ENCODE measurements around the gene DSG4.
"Not testable (repeated sequence)": the region's sequence is repeated elsewhere in the genome, so short reads cannot be mapped to it uniquely, and the experiment has no call there.

DSG4 gene, protein sequence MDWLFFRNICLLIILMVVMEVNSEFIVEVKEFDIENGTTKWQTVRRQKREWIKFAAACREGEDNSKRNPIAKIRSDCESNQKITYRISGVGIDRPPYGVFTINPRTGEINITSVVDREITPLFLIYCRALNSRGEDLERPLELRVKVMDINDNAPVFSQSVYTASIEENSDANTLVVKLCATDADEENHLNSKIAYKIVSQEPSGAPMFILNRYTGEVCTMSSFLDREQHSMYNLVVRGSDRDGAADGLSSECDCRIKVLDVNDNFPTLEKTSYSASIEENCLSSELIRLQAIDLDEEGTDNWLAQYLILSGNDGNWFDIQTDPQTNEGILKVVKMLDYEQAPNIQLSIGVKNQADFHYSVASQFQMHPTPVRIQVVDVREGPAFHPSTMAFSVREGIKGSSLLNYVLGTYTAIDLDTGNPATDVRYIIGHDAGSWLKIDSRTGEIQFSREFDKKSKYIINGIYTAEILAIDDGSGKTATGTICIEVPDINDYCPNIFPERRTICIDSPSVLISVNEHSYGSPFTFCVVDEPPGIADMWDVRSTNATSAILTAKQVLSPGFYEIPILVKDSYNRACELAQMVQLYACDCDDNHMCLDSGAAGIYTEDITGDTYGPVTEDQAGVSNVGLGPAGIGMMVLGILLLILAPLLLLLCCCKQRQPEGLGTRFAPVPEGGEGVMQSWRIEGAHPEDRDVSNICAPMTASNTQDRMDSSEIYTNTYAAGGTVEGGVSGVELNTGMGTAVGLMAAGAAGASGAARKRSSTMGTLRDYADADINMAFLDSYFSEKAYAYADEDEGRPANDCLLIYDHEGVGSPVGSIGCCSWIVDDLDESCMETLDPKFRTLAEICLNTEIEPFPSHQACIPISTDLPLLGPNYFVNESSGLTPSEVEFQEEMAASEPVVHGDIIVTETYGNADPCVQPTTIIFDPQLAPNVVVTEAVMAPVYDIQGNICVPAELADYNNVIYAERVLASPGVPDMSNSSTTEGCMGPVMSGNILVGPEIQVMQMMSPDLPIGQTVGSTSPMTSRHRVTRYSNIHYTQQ

DNA sequence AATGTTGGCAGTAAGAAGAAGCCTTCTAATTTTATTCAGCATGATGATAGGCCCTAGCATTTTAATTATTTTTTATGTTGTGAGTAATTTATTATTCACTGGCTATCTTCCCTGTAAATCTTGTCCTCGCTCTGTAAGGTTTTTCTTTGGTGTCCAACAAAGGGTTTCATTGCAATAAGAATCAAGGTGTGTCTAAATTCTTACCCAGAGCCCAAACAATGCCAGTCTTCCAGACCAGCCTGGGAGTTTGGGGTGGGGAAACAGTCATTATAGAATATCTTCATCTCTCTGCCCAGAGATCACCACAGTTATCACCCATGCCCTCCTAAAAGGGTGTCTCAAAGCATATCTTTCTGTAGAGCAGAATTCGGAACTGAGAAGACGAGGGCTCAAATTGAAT, at the start of gene DSG4:
DSG4 (plus strand) TSS at position 301 of the 400 bp plus-strand sequence. CDS start 135 bp downstream, outside the sequence.
- no peak for DNase-seq (ENCODE audit: low read depth)

DNA sequence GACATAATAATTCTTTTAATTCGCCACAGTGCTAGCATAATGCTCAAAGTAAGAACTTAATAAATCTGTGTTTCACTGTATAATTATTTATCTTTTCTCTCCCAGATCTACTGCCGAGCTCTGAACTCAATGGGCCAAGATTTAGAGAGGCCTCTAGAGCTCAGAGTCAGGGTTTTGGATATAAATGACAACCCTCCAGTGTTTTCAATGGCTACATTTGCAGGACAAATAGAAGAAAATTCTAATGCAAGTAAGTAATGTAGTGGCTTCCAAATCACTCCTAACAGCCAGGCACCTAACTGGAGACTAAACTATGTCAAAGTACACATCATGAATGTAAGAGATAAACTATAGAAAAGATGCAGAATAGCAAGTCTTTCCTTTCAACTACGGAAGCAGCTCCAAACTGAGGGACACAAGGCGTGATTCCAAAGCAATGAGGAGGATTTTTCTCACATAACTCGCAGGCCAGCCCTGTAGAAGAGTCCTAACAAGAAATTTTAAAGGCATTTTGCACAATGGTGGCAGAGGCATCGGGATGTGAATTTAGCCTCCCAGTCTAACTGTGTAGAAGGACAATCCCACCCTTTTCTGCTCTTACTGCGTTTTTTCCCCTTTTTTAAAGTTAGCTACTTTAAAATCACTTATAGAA, 46.7 kb upstream of the DSG4 start:
- DNase-seq (ENCODE audit: low read depth) = no peak

DNA sequence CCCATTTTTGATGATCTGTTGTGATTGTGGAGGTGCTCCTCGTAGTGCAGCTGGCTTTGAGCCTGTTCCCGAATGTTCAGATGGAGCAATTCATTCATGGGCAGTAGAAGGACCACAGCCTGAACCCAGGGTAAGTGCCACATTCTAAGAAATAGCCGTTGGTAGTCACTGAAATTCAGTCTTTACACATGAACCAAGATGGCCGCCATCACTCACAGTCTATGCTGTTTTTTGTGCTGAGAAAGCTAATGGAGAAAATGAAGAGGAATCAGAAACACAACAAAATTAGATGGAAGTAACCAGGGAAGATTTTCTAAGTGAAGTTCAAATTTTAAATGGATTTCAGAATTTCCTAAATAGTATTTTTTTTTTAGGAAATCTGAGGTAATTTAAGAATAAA, 33.1 kb upstream of the DSG4 start:
- DNase-seq (ENCODE audit: low read depth) = no peak

DNA sequence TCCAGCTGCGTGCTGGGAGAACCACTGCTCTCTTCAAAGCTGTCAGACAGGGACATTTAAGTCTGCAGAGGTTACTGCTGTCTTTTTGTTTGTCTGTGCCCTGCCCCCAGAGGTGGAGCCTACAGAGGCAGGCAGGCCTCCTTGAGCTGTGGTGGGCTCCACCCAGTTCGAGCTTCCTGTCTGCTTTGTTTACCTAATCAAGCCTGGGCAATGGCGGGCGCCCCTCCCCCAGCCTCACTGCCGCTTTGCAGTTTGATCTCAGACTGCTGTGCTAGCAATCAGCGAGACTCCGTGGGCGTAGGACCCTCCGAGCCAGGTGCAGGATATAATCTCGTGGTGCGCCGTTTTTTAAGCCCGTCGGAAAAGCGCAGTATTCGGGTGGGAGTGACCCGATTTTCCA, 23.2 kb upstream of the DSG4 start:
- DNase-seq (ENCODE audit: low read depth) = not testable (repeated sequence)

DNA sequence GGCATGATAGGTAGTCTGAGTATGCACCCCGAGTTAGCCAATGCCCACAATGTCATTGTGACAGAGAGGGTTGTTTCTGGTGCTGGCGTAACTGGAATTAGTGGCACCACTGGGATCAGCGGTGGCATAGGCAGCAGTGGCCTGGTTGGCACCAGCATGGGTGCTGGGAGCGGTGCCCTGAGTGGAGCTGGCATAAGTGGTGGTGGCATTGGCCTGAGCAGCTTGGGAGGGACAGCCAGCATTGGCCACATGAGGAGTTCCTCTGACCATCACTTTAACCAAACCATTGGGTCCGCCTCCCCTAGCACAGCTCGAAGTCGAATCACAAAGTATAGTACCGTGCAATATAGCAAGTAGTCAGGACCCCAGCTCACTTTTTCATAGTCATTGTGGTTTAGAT, 21.6 kb upstream of the DSG4 start:
- DNase-seq (ENCODE audit: low read depth) = no peak

DNA sequence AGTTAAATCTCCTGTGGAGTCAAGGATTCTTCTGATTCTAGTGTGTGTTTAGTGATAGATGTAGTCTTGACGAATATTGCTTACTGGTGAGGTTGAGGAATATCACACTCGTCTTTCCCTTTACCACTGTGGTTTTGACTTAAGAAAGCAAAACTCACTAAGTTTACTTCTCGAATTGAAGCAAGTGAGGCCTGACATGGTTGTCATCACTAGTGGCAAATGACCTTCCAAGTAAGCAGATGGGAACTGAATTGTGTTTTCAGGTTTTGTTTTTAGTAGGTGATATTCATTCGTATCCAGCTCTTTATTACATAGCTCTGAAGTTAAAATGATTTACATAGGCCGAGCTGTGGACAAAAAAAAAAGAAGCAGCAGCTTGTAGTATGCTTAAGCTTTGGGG, 20.6 kb upstream of the DSG4 start:
- no peak for DNase-seq (ENCODE audit: low read depth)

DNA sequence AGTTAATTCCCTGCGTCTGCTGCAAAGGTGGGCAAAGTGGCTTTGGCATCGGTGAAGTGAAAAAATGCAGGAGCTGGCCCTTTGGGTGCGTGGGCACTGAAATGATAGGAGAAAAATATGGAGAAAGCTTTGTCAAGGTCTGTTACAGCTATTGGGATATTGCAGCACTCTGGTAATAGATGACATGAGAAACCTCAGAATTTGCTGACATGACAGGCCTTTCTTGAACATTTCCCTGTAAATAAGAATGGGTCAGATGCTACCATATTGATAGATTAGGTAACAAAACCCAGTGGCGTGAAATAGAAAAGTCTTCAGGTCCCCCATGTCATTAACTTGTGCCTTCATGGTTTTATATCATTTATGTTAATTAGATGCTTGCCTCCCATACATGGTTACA, 12.4 kb upstream of the DSG4 start:
- no peak for DNase-seq (ENCODE audit: low read depth)

DNA sequence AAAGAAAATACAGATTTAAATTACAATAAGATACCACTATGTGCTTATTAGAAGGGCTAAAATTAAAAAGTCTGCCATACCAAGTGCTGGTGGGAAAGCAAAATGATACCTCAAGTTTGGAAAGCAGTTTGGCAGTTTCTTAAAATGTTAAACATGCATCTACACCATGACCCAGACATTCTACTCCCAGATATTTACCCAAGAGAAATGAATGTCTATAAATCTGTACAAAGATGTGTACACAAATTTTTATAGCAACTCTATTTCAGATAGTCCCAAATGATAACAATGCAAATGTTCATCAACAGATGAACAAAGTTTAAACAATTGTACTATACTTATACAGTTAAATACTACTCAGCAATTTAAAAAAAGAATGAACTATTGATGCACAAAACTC, 7.1 kb upstream of the DSG4 start:
- no peak for DNase-seq (ENCODE audit: low read depth)

DNA sequence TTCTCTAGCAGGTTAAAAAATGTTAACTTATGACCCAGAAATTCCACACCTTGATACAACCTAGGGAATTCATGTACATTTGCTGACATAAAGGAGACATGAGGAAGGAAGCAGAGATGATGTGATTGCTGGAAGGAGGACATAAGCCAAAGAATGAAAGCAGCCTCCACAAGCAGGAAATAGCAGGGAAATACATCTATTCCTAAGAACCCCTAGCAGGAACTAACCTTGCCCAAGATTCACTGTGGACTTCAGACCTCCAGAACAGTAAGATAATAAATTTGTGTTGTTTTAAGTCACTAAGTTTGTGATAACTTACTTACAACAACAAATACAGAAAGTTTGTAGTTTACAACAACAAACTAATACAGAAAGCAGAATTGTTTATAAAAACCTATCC, 4.6 kb upstream of the DSG4 start:
- DNase-seq (ENCODE audit: low read depth) = no peak

DNA sequence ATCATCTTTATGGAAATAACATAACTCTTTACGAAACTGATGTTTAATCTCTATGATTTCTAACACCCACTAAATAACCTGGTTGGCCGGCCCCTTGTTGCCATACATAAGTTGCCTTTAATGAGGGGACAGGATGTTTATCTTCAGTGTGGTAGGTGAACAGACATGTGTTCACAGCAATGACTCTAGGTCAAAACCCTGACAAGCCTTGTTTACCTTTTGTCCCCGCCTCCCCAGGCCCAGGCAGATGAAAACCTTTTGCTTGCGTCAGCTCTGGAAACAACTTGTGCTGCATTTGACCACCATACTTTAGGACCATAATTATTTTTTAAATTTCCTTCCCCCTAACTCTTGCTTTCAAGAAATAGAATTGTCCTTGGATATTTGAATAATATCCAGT, 2.9 kb upstream of the DSG4 start:
- DNase-seq (ENCODE audit: low read depth) = no peak

DNA sequence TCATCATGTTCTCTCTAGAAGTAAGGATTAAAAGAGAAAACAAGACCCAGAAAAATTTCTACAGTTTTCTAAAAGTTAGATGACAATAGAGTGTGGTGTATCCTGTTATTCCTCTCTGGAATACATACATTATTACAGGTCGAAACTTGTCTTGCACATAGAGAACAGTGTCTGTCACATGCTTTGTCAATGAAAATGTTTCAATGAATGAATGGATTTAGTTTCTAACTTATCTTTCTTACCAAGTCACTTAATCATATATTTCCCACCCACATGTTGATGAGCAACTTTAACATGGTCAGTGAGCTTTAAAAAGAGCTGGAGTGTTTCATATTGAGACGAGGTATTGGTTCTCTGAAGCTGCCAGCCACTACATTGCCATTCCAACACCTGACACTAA, 4.3 kb downstream of the DSG4 start:
- no peak for DNase-seq (ENCODE audit: low read depth)

DNA sequence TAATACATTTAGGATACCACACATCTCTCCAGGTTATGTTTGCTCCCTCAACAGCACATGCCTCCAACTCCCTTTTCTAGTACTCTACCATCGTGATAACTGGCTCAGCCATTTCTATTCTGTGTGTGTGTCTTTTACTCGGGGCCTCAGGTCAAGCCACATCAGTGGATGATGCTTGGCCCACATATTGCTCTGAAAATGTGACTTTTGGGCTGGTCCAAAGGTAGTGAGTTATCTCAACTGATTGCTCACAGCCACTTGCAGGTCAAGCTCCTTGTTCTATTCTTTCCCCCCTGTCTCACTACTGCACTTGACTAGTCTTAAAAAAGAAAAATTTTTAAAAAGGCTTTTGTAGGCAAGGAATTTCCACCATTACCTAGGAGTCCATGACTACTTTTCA, 5.5 kb downstream of the DSG4 start:
- DNase-seq (ENCODE audit: low read depth) = no peak

DNA sequence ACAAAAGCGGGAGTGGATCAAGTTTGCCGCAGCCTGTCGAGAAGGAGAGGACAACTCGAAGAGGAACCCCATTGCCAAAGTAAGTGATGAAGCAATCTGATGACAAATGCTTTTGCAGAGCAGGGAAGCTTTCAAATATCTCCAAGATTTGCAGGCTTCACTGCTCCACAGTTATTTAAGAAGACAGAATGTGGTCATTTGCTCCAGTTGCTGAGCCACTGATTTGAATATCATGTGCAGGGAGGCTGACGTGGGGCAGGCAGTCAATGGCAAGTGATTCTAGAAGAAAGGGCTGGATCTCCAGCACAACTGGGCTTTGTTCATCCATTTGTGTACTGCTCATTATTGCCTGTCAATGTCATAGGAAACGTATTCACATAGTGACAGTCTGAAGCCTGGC, 10.2 kb downstream of the DSG4 start:
- no peak for DNase-seq (ENCODE audit: low read depth)

DNA sequence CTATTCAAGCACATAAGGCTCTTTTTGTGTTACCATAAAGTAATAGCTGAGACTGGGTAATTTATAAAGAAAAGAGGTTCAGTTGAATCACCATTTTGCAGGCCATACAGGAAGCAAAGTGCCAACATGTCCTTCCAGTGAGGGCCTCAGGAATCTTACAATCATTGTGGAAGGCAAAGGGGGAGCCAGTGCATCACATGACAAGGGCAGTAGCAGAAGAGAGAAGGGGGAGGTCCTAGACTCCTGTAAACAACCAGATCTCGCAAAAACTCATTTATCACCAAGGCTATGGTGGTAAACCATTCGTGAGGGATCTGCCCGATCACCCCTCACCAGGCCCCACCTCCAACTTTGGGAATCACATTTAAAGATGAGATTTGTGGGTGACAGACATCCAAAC, 16.7 kb downstream of the DSG4 start:
- no peak for DNase-seq (ENCODE audit: low read depth)

DNA sequence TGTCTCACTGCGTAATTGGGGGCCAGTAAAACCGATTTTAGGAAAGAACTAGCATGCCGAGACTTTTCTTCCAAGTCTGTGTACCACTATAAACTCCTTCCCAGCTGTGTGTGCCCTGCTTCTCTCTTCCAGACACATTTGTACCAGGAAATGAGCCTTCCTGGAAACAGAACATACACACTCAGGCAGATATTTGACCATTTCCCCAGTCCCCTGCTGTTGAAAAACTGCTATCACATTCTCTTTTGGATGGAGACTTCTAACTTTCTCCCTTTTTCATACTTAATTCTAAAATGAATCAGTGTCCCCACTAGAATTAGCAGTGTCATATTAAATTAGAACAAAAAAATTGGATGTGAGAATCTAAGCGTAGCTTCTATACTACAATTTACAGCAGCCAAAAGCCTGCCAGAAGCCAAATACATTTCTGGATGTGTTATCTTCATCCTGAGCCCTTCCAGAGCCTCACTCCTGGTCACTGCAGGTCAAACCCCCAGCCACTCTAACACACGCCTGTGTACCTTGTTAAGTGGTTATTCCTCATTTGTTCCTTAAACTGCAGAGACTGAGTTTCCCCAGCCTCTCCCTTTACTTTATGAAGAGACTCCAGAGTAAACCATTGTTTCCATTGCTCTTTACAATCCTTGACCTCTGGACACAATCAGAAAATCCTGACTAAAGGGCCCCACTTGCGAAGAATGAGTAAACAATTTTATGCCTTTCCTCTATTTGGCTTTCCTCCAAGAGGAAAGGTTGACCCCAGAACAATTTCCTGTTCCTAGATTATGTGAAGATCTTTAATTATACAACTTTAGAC, 20.4 kb downstream of the DSG4 start:
- no peak for DNase-seq (ENCODE audit: low read depth)

DNA sequence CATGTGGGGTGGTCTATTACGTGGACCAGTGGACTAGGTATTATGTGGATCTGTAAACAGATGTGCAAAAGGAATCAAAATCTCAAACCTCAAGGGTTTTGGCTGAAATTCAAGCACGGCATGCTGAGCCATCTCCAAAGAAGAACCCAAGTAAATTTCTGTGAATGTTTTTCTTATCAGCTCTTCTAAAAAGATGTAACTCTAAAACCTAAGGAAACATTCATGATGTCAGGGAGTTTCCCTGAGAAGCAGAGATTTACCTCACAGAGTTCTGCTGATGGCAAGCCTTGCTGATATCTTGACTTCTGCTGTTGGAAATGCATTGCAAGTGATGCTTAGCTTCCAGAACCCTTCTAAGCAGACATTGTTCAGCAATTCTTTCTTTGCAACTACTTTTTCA, 21.6 kb downstream of the DSG4 start:
- no peak for DNase-seq (ENCODE audit: low read depth)

DNA sequence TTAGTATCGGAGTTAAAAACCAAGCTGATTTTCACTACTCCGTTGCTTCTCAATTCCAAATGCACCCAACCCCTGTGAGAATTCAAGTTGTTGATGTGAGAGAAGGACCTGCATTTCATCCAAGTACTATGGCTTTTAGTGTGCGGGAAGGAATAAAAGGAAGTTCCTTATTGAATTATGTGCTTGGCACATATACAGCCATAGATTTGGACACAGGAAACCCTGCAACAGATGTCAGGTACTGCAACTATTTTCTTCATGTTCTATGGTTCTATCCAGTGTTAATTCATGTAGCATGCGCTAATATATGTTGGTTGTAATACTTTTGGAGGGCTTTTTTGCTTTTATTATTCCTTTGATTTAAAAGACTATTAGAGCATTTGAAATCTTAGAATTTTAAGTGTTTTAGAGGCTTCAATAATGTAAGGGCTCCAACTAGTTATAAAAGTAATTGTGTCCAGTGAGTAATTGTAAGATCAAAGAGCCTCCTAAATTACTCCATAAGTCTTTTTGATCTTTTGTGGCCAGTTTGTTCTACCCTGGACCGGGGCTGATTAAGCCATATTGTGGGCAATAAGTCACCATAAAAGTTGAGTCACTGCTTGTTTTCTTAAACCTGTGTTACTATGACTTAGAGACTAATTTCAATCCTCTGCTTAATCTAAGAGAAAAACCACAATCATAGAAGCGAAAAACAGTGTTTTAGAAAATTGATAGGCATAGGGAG, 22.9 kb downstream of the DSG4 start:
- DNase-seq (ENCODE audit: low read depth) = no peak

DNA sequence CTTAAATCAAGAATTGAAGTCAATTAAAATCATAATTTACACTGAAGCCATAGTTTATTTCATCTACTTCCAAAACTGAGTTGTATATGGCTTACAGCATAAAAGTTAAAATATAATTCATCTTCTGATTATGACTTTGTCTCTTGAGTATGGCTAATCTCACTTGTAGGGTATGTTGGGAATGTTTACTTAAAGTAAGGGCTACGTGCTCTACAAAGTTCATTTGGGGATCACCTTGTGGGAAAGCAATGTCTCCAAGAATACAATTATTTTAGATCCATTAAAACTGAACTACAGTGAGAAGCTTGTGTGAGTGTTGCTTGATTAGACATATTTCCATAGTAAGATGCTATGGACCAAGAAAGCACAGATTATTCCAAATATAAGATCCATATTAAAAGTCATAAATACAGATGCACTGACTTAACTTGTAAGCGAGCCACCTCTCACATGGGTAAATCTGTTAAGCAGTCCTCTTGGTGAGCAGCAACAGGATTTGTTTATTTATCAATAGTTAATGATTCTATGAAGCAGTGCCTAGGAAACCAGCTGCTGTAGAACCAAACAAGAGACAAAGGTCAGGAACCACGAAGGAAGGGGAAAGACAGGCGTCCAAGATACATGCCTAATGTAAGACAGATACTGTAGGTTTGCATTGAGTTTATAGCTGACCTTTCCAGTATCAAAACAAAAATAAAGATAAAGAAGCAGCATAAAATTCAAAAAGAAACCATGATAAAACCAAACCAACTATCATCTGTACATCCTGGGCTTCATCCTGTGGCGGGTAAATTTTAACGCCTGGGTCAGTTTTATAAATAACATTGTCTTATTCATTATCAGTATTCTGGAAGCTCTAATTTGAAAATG, 24.8 kb downstream of the DSG4 start:
- no peak for DNase-seq (ENCODE audit: low read depth)

DNA sequence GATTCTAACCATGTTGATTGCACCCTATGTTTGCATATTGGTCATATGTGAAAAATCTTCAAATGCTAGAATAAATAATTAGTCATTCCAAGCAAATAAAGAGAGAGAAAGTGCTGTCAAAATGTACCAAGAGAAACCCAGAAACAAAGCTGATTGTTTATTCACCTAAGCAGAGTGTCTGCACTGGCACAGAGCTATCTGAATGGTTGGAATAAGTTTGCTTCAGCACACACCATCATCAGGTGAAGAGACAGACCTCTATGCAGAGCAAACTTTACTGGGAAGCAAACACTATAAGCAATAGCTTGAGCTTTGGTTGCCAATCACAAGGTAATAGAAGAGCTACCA, 25.4 kb downstream of the DSG4 start:
- no peak for DNase-seq (ENCODE audit: low read depth)

DNA sequence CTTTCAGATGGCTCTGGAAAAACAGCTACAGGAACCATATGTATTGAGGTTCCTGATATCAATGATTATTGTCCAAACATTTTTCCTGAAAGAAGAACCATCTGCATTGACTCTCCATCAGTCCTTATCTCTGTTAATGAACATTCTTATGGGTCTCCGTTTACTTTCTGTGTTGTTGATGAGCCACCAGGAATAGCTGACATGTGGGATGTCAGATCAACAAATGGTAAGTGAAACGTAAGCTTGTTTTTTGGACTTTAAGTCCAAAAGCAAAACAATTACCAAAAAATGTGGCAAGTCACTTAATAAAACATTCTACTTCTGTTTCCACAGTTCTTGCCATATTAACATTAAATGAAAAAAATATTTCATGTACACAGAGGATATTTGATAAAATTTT, 26.8 kb downstream of the DSG4 start:
- DNase-seq (ENCODE audit: low read depth) = no peak

Data from CMK (cell line).